GM06990 (cell line): ENCODE results near the gene NECTIN4.

ENCODE experiments used
- DNase-seq: peaks from one replicate; pipeline ENCODE4 v3.0.0-alpha.2; 2011; ENCODE audit not compliant: insufficient read length; ENCODE audit errors: extremely low read depth
- H3K27me3 ChIP-seq: replicated peaks from 2 replicates; pipeline ENCODE4 v1.6.0; 2011; ENCODE audit warnings: low read length; ENCODE audit not compliant: control insufficient read depth, insufficient read depth
- H3K36me3 ChIP-seq: 2 replicates; pipeline ENCODE4 v1.5.1; 2011; ENCODE audit warnings: low read length; ENCODE audit not compliant: control insufficient read depth, insufficient read depth
- H3K4me3 ChIP-seq: replicated peaks from 2 replicates; pipeline ENCODE4 v1.5.1; 2011; ENCODE audit warnings: low read depth, mild to moderate bottlenecking, control low read depth, low read length
- CTCF ChIP-seq: IDR thresholded peaks from 2 replicates; pipeline ENCODE4 v1.5.1; 2011; ENCODE audit warnings: low read length, control low read depth, mild to moderate bottlenecking, inconsistent platforms; ENCODE audit not compliant: insufficient read depth, poor library complexity, severe bottlenecking

NECTIN4 gene

GRCh38 chr1:161083748-161084596 is 5.4 kb downstream of the NECTIN4 start:
- H3K36me3 ChIP-seq = no peaks in the 10 kb centered on the region

GRCh38 chr1:161082996-161083747 is 6.2 kb downstream of the NECTIN4 start:
- no peaks in the 10 kb centered on the region for H3K36me3 ChIP-seq
- no peak for TF ChIP-seq CTCF
- no peak for DNase-seq
- H3K27me3 ChIP-seq = no peaks in the 10 kb centered on the region
- H3K4me3 ChIP-seq = no peak overlapping the region

More at GRCh38 chr1:161083748-161084596, 5.4 kb downstream of the NECTIN4 start:
- no peak for DNase-seq
- no peak overlapping the region for H3K4me3 ChIP-seq
- no peak for TF ChIP-seq CTCF
- no peaks in the 10 kb centered on the region for H3K27me3 ChIP-seq

GRCh38 chr1:161082483-161082882 is 6.9 kb downstream of the NECTIN4 start:
- TF ChIP-seq CTCF = no peak
- H3K27me3 ChIP-seq = no peaks in the 10 kb centered on the region
- H3K36me3 ChIP-seq = no peaks in the 10 kb centered on the region
- no peak overlapping the region for H3K4me3 ChIP-seq
- DNase-seq = no peak

- DNase-seq = no peak
- Histone ChIP-seq H3K36me3 (no peaks in the 10 kb centered on the region), H3K27me3 (no peaks in the 10 kb centered on the region), H3K4me3 (no peak overlapping the region)
- TF ChIP-seq CTCF = no peak
These were observed 7.8 kb downstream of the NECTIN4 start for GRCh38 chr1:161081519-161081918.

- DNase-seq = no peak
- Histone ChIP-seq H3K27me3 (no peaks in the 10 kb centered on the region), H3K36me3 (no peaks in the 10 kb centered on the region), H3K4me3 (no peak overlapping the region)
- no peak for TF ChIP-seq CTCF
These were observed 8.6 kb downstream of the NECTIN4 start for GRCh38 chr1:161080441-161081405.
